Measurements from ENCODE around the gene CDKN1B.

CDKN1B gene

GRCh38 chr12:12725956-12726554 lies 8.9 kb downstream of the CDKN1B start:
- TF ChIP-seq TCF12 (IDR thresholded peaks at IDR 0.05; ENCODE audit: low read depth) (no peak), CEBPB (IDR thresholded peaks at IDR 0.05) (no peak), CREB1 (IDR thresholded peaks at IDR 0.05; ENCODE audit: low read depth) (no peak), TEAD4 (IDR thresholded peaks at IDR 0.05) (no peak), TAF1 (IDR thresholded peaks at IDR 0.05; ENCODE audit: low read depth) (no peak), EGR1 (IDR thresholded peaks at IDR 0.05) (no peak), REST (IDR thresholded peaks at IDR 0.05; ENCODE audit: low read depth) (no peak)

GRCh38 chr12:12726555-12727093 lies 9.5 kb downstream of the CDKN1B start:
- TF ChIP-seq NFIC (IDR thresholded peaks at IDR 0.05), result no peak
- TF ChIP-seq MAX (IDR thresholded peaks at IDR 0.05), result 0 out of 2 replicates have a peak, but pooled peaks have one; percentile 12

GRCh38 chr12:12731178-12731577 lies 14.0 kb downstream of the CDKN1B start:
- TF ChIP-seq CEBPB (IDR thresholded peaks at IDR 0.05) (no peak), TCF12 (IDR thresholded peaks at IDR 0.05; ENCODE audit: low read depth) (no peak), CREB1 (IDR thresholded peaks at IDR 0.05; ENCODE audit: low read depth) (no peak), EP300 (IDR thresholded peaks at IDR 0.05; ENCODE audit: borderline replicate concordance) (no peak), REST (IDR thresholded peaks at IDR 0.05; ENCODE audit: low read depth) (no peak), YY1 (IDR thresholded peaks at IDR 0.05; ENCODE audit: low read depth) (no peak), USF1 (IDR thresholded peaks at IDR 0.05) (no peak), FOXM1 (IDR thresholded peaks at IDR 0.05; ENCODE audit: borderline replicate concordance, low read depth) (no peak), RAD21 (IDR thresholded peaks at IDR 0.05; ENCODE audit: low read depth) (no peak), ZBTB7A (IDR thresholded peaks at IDR 0.05; ENCODE audit: low read depth) (no peak), EGR1 (IDR thresholded peaks at IDR 0.05) (no peak), NFIC (IDR thresholded peaks at IDR 0.05) (no peak), TEAD4 (IDR thresholded peaks at IDR 0.05) (no peak), TAF1 (IDR thresholded peaks at IDR 0.05; ENCODE audit: low read depth) (no peak), MAX (IDR thresholded peaks at IDR 0.05) (no peak)

GRCh38 chr12:12731785-12732184 lies 14.6 kb downstream of the CDKN1B start:
- TF ChIP-seq USF1 (IDR thresholded peaks at IDR 0.05) (no peak), MAX (IDR thresholded peaks at IDR 0.05) (no peak), CEBPB (IDR thresholded peaks at IDR 0.05) (no peak), TAF1 (IDR thresholded peaks at IDR 0.05; ENCODE audit: low read depth) (no peak), TCF12 (IDR thresholded peaks at IDR 0.05; ENCODE audit: low read depth) (no peak), EGR1 (IDR thresholded peaks at IDR 0.05) (no peak), RAD21 (IDR thresholded peaks at IDR 0.05; ENCODE audit: low read depth) (no peak), TEAD4 (IDR thresholded peaks at IDR 0.05) (no peak), FOXM1 (IDR thresholded peaks at IDR 0.05; ENCODE audit: borderline replicate concordance, low read depth) (no peak), NFIC (IDR thresholded peaks at IDR 0.05) (no peak), REST (IDR thresholded peaks at IDR 0.05; ENCODE audit: low read depth) (no peak), ZBTB7A (IDR thresholded peaks at IDR 0.05; ENCODE audit: low read depth) (no peak), CREB1 (IDR thresholded peaks at IDR 0.05; ENCODE audit: low read depth) (no peak), EP300 (IDR thresholded peaks at IDR 0.05; ENCODE audit: borderline replicate concordance) (no peak)
